ENCODE measurements around the gene JPH4.

JPH4 gene

GRCh38 chr14:23522643-23523198, 55.9 kb downstream of the JPH4 start:
- DNase-seq = no peak

GRCh38 chr14:23521785-23522640, 56.6 kb downstream of the JPH4 start:
- DNase-seq = no peak

GRCh38 chr14:23520899-23521533, 57.6 kb downstream of the JPH4 start:
- DNase-seq = no peak

GRCh38 chr14:23518709-23519108, 59.9 kb downstream of the JPH4 start:
- DNase-seq = no peak
